HG03139 (cell line): ENCODE results near the gene LAMB1.

ENCODE experiments used
- ATAC-seq: cut with Tn5 transposase; IDR thresholded peaks from one replicate; pipeline ENCODE4 v1.9.1; 2021; ENCODE audit not compliant: unreplicated experiment

The LAMB1 gene

GRCh38 chr7:108018668-108019067, 15.7 kb upstream of the LAMB1 start:
- no peak for ATAC-seq

- ATAC-seq, result no peak
Measured at GRCh38 chr7:108017776-108018151, 14.8 kb upstream of the LAMB1 start.

- no peak for ATAC-seq
Measured at GRCh38 chr7:108016841-108017775, 14.1 kb upstream of the LAMB1 start.

GRCh38 chr7:108015740-108016139, 12.8 kb upstream of the LAMB1 start:
- ATAC-seq, result no peak

- no peak for ATAC-seq
Measured at GRCh38 chr7:108014747-108015682, 12.1 kb upstream of the LAMB1 start.

- ATAC-seq, result no peak
Measured at GRCh38 chr7:108014215-108014614, 11.3 kb upstream of the LAMB1 start.

GRCh38 chr7:108012499-108013430, 9.8 kb upstream of the LAMB1 start:
- no peak for ATAC-seq

- ATAC-seq, result no peak
Measured at GRCh38 chr7:108010377-108010776, 7.4 kb upstream of the LAMB1 start.

GRCh38 chr7:108009873-108010272, 6.9 kb upstream of the LAMB1 start:
- ATAC-seq, result no peak

GRCh38 chr7:108008827-108009226, 5.9 kb upstream of the LAMB1 start:
- ATAC-seq, result no peak

- no peak for ATAC-seq
Measured at GRCh38 chr7:108008240-108008639, 5.3 kb upstream of the LAMB1 start.

GRCh38 chr7:108007762-108008161, 4.8 kb upstream of the LAMB1 start:
- no peak for ATAC-seq

GRCh38 chr7:108007261-108007660, 4.3 kb upstream of the LAMB1 start:
- no peak for ATAC-seq

GRCh38 chr7:108004220-108005142, 1.5 kb upstream of the LAMB1 start:
- peak; percentile 74 for ATAC-seq

GRCh38 chr7:108003599-108003935, 606 bp upstream of the LAMB1 start:
- no peak for ATAC-seq

GRCh38 chr7:108001764-108002725, 916 bp downstream of the LAMB1 start:
- ATAC-seq, result no peak

GRCh38 chr7:108000875-108001763, 1.8 kb downstream of the LAMB1 start:
- no peak for ATAC-seq
